HG02943 (cell line): ENCODE results near the gene ADAMTS16.

Experiments used
- ATAC-seq: cut with Tn5 transposase; IDR thresholded peaks from one replicate; pipeline ENCODE4 v1.9.1; 2021; ENCODE audit warnings: mild to moderate bottlenecking, low read depth, moderate library complexity; ENCODE audit not compliant: unreplicated experiment

Gene ADAMTS16

GRCh38 chr5:5363045-5363444 is 222.9 kb downstream of the ADAMTS16 start:
- ATAC-seq = no peak

DNA sequence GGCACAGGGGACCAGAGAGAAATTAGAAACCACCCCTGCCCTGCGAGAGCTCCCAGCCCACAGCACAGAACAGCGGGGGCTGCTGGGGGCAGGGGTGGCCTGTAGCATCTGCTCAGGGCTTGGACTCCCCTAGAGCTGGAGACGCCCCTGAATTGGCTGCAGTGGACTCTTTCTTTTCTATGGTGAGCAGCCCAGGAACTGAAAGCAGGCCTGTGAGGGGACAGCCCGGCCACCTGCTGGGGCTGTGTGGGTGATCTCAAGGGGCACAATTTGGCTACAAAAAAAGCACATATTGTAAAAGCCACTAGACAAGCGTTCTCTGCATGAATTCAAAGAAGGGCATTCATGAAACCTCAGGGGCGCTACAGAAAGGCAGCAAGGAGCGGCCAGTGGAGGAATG is 224.8 kb downstream of the ADAMTS16 start:
- ATAC-seq = no peak

- no peak for ATAC-seq
Observed at GRCh38 chr5:5367739-5368138, 227.6 kb downstream of the ADAMTS16 start.

GRCh38 chr5:5369051-5369605 is 229.0 kb downstream of the ADAMTS16 start:
- no peak for ATAC-seq
